Activated T-cell treated with anti-CD3 and anti-CD28 coated beads, Interleukin-2, amount 50 U/mL, for 72 hours (primary cell): ENCODE measurements around the gene SAP130. TPM values are rescaled to one million over a fixed set of nuclear protein-coding genes. Genes with fewer than 3 reads are reported as not detected.

Experiments used
- ATAC-seq, 2 donors: fragments of 150-1000 bp; cut with Tn5 transposase; replicated peaks in 1 of 2; 2 replicates each; pipeline ENCODE4 v1.10.0; 2021; ENCODE audit warnings: moderate library complexity in 2 of 2, mild to moderate bottlenecking in 1 of 2
- DNase-seq, 2 donors: peaks; one replicate each; pipeline ENCODE4 v3.0.0; 2021 to 2022; ENCODE audit warnings: mixed read lengths in 1 of 2
- H3K27ac Mint-ChIP-seq: one replicate; pipeline ENCODE4 v1.8.0; 2022; ENCODE audit warnings: mild to moderate bottlenecking, moderate library complexity, mixed read lengths
- H3K27me3 Mint-ChIP-seq: one replicate; pipeline ENCODE4 v1.8.0; 2022; ENCODE audit warnings: low read depth, mixed read lengths
- H3K36me3 Mint-ChIP-seq, 2 donors: one replicate each; pipeline ENCODE4 v1.8.0; 2022; ENCODE audit warnings: mixed read lengths in 2 of 2, mild to moderate bottlenecking in 1 of 2; ENCODE audit not compliant: insufficient read depth in 2 of 2
- H3K4me1 Mint-ChIP-seq: one replicate; pipeline ENCODE4 v1.8.0; 2022; ENCODE audit warnings: low read depth, mixed read lengths
- H3K4me3 Mint-ChIP-seq, 2 donors: one replicate each; pipeline ENCODE4 v1.8.0; 2022; ENCODE audit warnings: mild to moderate bottlenecking in 2 of 2, mixed read lengths in 2 of 2, moderate library complexity in 2 of 2
- H3K9me3 Mint-ChIP-seq, 2 donors: one replicate each; pipeline ENCODE4 v1.8.0; 2022; ENCODE audit warnings: mixed read lengths in 2 of 2
- total RNA-seq, 2 donors: library from RNA; stranded (reverse); gene quantifications; one replicate each; pipeline ENCODE4 v1.2.3, GENCODE V29; 2022

The SAP130 gene
- total RNA-seq, 2 donors from 2014 or later, result 32.7 to 33.3 TPM

- Mint-ChIP-seq H3K27ac (no peak overlapping the region), H3K4me1 (no peaks in the 10 kb centered on the region), H3K4me3 (no peak overlapping the region), H3K27me3 (peaks cover 16% of the 10 kb centered on the region), H3K9me3 (peaks cover 20 to 26% of the 10 kb centered on the region in 2 donors), H3K36me3 (peaks cover 12 to 29% of the 10 kb centered on the region in 2 donors)
- ATAC-seq (no peak), DNase-seq (no peak)
Measured at GRCh38 chr2:128040166-128040771, 12.4 kb upstream of the SAP130 start.

- H3K4me1 Mint-ChIP-seq, result no peaks in the 10 kb centered on the region
- ATAC-seq, result no peak
- H3K9me3 Mint-ChIP-seq, result peaks cover 22 to 28% of the 10 kb centered on the region in 2 donors
- DNase-seq, result no peak
- no peak overlapping the region for H3K4me3 Mint-ChIP-seq
- H3K27ac Mint-ChIP-seq, result no peak overlapping the region
- peaks cover 16% of the 10 kb centered on the region for H3K27me3 Mint-ChIP-seq
- peaks cover 12 to 29% of the 10 kb centered on the region in 2 donors for H3K36me3 Mint-ChIP-seq
Measured at GRCh38 chr2:128039535-128039934, 11.7 kb upstream of the SAP130 start.

GRCh38 chr2:128038411-128038810, 10.6 kb upstream of the SAP130 start:
- H3K27me3 Mint-ChIP-seq, result peaks cover 16% of the 10 kb centered on the region
- H3K4me3 Mint-ChIP-seq, result no peak overlapping the region
- no peak for DNase-seq

GRCh38 chr2:128037649-128038048, 9.8 kb upstream of the SAP130 start:
- Mint-ChIP-seq H3K9me3 (peaks cover 16 to 20% of the 10 kb centered on the region in 2 donors), H3K4me1 (no peaks in the 10 kb centered on the region), H3K4me3 (no peak overlapping the region), H3K36me3 (peaks cover 5 to 21% of the 10 kb centered on the region in 2 donors), H3K27ac (no peak overlapping the region), H3K27me3 (peaks cover 16% of the 10 kb centered on the region)
- DNase-seq (no peak), ATAC-seq (no peak)

More at GRCh38 chr2:128038411-128038810, 10.6 kb upstream of the SAP130 start:
- Mint-ChIP-seq H3K4me1 (no peaks in the 10 kb centered on the region), H3K9me3 (peaks cover 22 to 25% of the 10 kb centered on the region in 2 donors), H3K36me3 (peaks cover 9 to 29% of the 10 kb centered on the region in 2 donors), H3K27ac (no peak overlapping the region)
- no peak for ATAC-seq

GRCh38 chr2:128036748-128037607, 9.1 kb upstream of the SAP130 start:
- no peak for ATAC-seq
- no peak overlapping the region for H3K4me3 Mint-ChIP-seq
- peaks cover 13 to 20% of the 10 kb centered on the region in 2 donors for H3K9me3 Mint-ChIP-seq
- H3K36me3 Mint-ChIP-seq, result peaks cover 5 to 18% of the 10 kb centered on the region in 2 donors
- H3K27me3 Mint-ChIP-seq, result peaks cover 16% of the 10 kb centered on the region
- peaks cover 3% of the 10 kb centered on the region for H3K4me1 Mint-ChIP-seq
- DNase-seq, result no peak
- H3K27ac Mint-ChIP-seq, result no peak overlapping the region

- no peak for ATAC-seq
- Mint-ChIP-seq H3K9me3 (peaks cover 5 to 12% of the 10 kb centered on the region in 2 donors), H3K27ac (no peak overlapping the region), H3K36me3 (peaks cover 5 to 6% of the 10 kb centered on the region in 2 donors), H3K27me3 (no peaks in the 10 kb centered on the region), H3K4me1 (peaks cover 14% of the 10 kb centered on the region), H3K4me3 (no peak overlapping the region)
- no peak for DNase-seq
Measured at GRCh38 chr2:128032092-128032491, 4.2 kb upstream of the SAP130 start.

GRCh38 chr2:128028668-128029054, 802 bp upstream of the SAP130 start:
- no peak for ATAC-seq
- H3K4me3 Mint-ChIP-seq, result peak overlapping the region; percentile 77 to 86
- DNase-seq, result no peak
- peaks cover 0 to 3% of the 10 kb centered on the region in 2 donors for H3K36me3 Mint-ChIP-seq
- H3K27me3 Mint-ChIP-seq, result no peaks in the 10 kb centered on the region
- H3K9me3 Mint-ChIP-seq, result peaks cover 0 to 3% of the 10 kb centered on the region in 2 donors
- peaks cover 24% of the 10 kb centered on the region for H3K4me1 Mint-ChIP-seq
- H3K27ac Mint-ChIP-seq, result peak overlapping the region; percentile 17

- peak overlapping the region; percentile 89 to 99 for H3K4me3 Mint-ChIP-seq
- H3K9me3 Mint-ChIP-seq, result peaks cover 0 to 3% of the 10 kb centered on the region in 2 donors
- peak; percentile 85 to 86 for ATAC-seq
- H3K36me3 Mint-ChIP-seq, result peaks cover 0 to 5% of the 10 kb centered on the region in 2 donors
- H3K4me1 Mint-ChIP-seq, result peaks cover 24% of the 10 kb centered on the region
- DNase-seq, result peak; percentile 98
- no peak overlapping the region for H3K27ac Mint-ChIP-seq
- H3K27me3 Mint-ChIP-seq, result no peaks in the 10 kb centered on the region
Measured at GRCh38 chr2:128027278-128027800, 520 bp downstream of the SAP130 start.

GRCh38 chr2:128026448-128027277, 1.2 kb downstream of the SAP130 start:
- no peak for ATAC-seq
- DNase-seq, result no peak
- Mint-ChIP-seq H3K27me3 (no peaks in the 10 kb centered on the region), H3K27ac (peak overlapping the region; percentile 97), H3K9me3 (no peaks in the 10 kb centered on the region), H3K4me3 (peak overlapping the region; percentile 89 to 99), H3K4me1 (peaks cover 19% of the 10 kb centered on the region), H3K36me3 (peaks cover 0 to 5% of the 10 kb centered on the region in 2 donors)

- Mint-ChIP-seq H3K27me3 (no peaks in the 10 kb centered on the region), H3K36me3 (peaks cover 0 to 5% of the 10 kb centered on the region in 2 donors), H3K27ac (no peak overlapping the region), H3K4me1 (peaks cover 19% of the 10 kb centered on the region), H3K9me3 (no peaks in the 10 kb centered on the region), H3K4me3 (no peak overlapping the region)
- no peak for DNase-seq
- no peak for ATAC-seq
Measured at GRCh38 chr2:128024816-128025215, 3.0 kb downstream of the SAP130 start.

GRCh38 chr2:128017561-128017960, 10.3 kb downstream of the SAP130 start:
- no peaks in the 10 kb centered on the region for H3K4me1 Mint-ChIP-seq
- ATAC-seq, result no peak
- no peak overlapping the region for H3K27ac Mint-ChIP-seq
- H3K4me3 Mint-ChIP-seq, result no peak overlapping the region
- peaks cover 6 to 17% of the 10 kb centered on the region in 2 donors for H3K36me3 Mint-ChIP-seq
- no peak for DNase-seq
- no peaks in the 10 kb centered on the region for H3K27me3 Mint-ChIP-seq
- no peaks in the 10 kb centered on the region for H3K9me3 Mint-ChIP-seq

- ATAC-seq (no peak), DNase-seq (no peak)
- no peak overlapping the region for H3K4me3 Mint-ChIP-seq
- H3K27me3 Mint-ChIP-seq, result no peaks in the 10 kb centered on the region
- peaks cover 6 to 18% of the 10 kb centered on the region in 2 donors for H3K36me3 Mint-ChIP-seq
- H3K27ac Mint-ChIP-seq, result no peak overlapping the region
- no peaks in the 10 kb centered on the region for H3K4me1 Mint-ChIP-seq
- H3K9me3 Mint-ChIP-seq, result no peaks in the 10 kb centered on the region
Measured at GRCh38 chr2:128016620-128017019, 11.2 kb downstream of the SAP130 start.
